Germinal center (tissue), 1 donor: ENCODE measurements around the gene SPATA32.
"Not testable (repeated sequence)": the region's sequence is repeated elsewhere in the genome, so short reads cannot be mapped to it uniquely, and the experiment has no call there.

Source experiments
- DNase-seq: peaks from one replicate; pipeline ENCODE4 v3.0.0; 2012; ENCODE audit warnings: mixed read lengths, low spot score

Gene SPATA32

GRCh38 chr17:45270828-45271418, 9.0 kb upstream of the SPATA32 start:
- DNase-seq = peak; percentile 40

- no peak for DNase-seq
These were observed 8.0 kb upstream of the SPATA32 start for GRCh38 chr17:45269912-45270311.

GRCh38 chr17:45267436-45268055, 5.7 kb upstream of the SPATA32 start:
- no peak for DNase-seq

GRCh38 chr17:45266372-45266926, 4.6 kb upstream of the SPATA32 start:
- no peak for DNase-seq

- DNase-seq = no peak
These were observed 3.9 kb upstream of the SPATA32 start for GRCh38 chr17:45265821-45266220.

GRCh38 chr17:45264988-45265387, 3.1 kb upstream of the SPATA32 start:
- no peak for DNase-seq

GRCh38 chr17:45264430-45264829, 2.5 kb upstream of the SPATA32 start:
- no peak for DNase-seq

- DNase-seq = no peak
These were observed 1.6 kb upstream of the SPATA32 start for GRCh38 chr17:45263477-45263860.

GRCh38 chr17:45262516-45263476, 902 bp upstream of the SPATA32 start:
- no peak for DNase-seq

- no peak for DNase-seq
These were observed 1.6 kb downstream of the SPATA32 start for GRCh38 chr17:45260204-45260783.

- no peak for DNase-seq
These were observed 2.9 kb downstream of the SPATA32 start for GRCh38 chr17:45258981-45259380.

GRCh38 chr17:45257115-45257514, 4.8 kb downstream of the SPATA32 start:
- DNase-seq = no peak

- DNase-seq = no peak
These were observed 5.6 kb downstream of the SPATA32 start for GRCh38 chr17:45256114-45256966.

GRCh38 chr17:45255358-45255757, 6.5 kb downstream of the SPATA32 start:
- no peak for DNase-seq

GRCh38 chr17:45253879-45254278, 8.0 kb downstream of the SPATA32 start:
- DNase-seq = no peak

GRCh38 chr17:45253237-45253636, 8.7 kb downstream of the SPATA32 start:
- DNase-seq = not testable (repeated sequence)

- no peak for DNase-seq
These were observed 10.0 kb downstream of the SPATA32 start for GRCh38 chr17:45251931-45252330.

- peak; percentile 91 for DNase-seq
These were observed 13.5 kb downstream of the SPATA32 start for GRCh38 chr17:45248132-45248957.

GRCh38 chr17:45247429-45248131, 14.3 kb downstream of the SPATA32 start:
- peak; percentile 98 for DNase-seq
